ENCODE results near the gene NFATC4. TPM values are rescaled to one million over a fixed set of nuclear protein-coding genes. Genes with fewer than 3 reads are reported as not detected.
A peak's percentile ranks its signal among the peaks of the same experiment; 100 is the strongest.
"Not testable (repeated sequence)": the region's sequence is repeated elsewhere in the genome, so short reads cannot be mapped to it uniquely, and the experiment has no call there.

The NFATC4 gene
- total and polyA plus RNA-seq, 7 donors, result 10.4 to 120 (median 45.1) TPM

GRCh38 chr14:24351517-24351916, 16.5 kb upstream of the NFATC4 start:
- WGBS, 2 donors, result 22 to 34% methylated on average over 4 of the region's 4 CpGs
- DNase-seq, result no peak
- intact Hi-C loops (cut with DNase I), result no loop called here

GRCh38 chr14:24353559-24354481, 14.2 kb upstream of the NFATC4 start:
- no peak for DNase-seq

More at GRCh38 chr14:24351517-24351916, 16.5 kb upstream of the NFATC4 start:
- H3K4me1 ChIP-seq, result peaks cover 0 to 7% (median 3%) of the 10 kb centered on the region in 4 donors
- TF ChIP-seq EP300 (IDR thresholded peaks at IDR 0.05) (no peak), CTCF (IDR thresholded peaks at IDR 0.05) (no peak), POLR2AphosphoS5 (IDR thresholded peaks at IDR 0.05) (no peak)
- no peaks in the 10 kb centered on the region for H3K27me3 ChIP-seq
- H3K27ac ChIP-seq, result no peak overlapping the region
- no peaks in the 10 kb centered on the region for H3K36me3 ChIP-seq
- no peak overlapping the region for H3K4me3 ChIP-seq
- no peaks in the 10 kb centered on the region for H3K9me3 ChIP-seq

GRCh38 chr14:24354482-24354825, 13.5 kb upstream of the NFATC4 start:
- DNase-seq, result not testable (repeated sequence)
- peak overlapping the region in 2 of 4 donors; percentile 3 to 49 for H3K27ac ChIP-seq

More at GRCh38 chr14:24353559-24354481, 14.2 kb upstream of the NFATC4 start:
- intact Hi-C loops (cut with DNase I), result no loop called here
- Histone ChIP-seq H3K36me3 (no peaks in the 10 kb centered on the region), H3K4me3 (no peak overlapping the region), H3K9me3 (no peaks in the 10 kb centered on the region), H3K27ac (peak overlapping the region in 2 of 4 donors; percentile 3 to 49), H3K4me1 (peaks cover 0 to 7% (median 3%) of the 10 kb centered on the region in 4 donors), H3K27me3 (no peaks in the 10 kb centered on the region)
- 65 to 77% methylated on average over 5 of the region's 5 CpGs for WGBS, 2 donors
- peak in 2 of 4 donors; percentile 29 to 59 for TF ChIP-seq POLR2AphosphoS5 (IDR thresholded peaks at IDR 0.05)
- TF ChIP-seq EP300 (IDR thresholded peaks at IDR 0.05), result no peak

GRCh38 chr14:24355009-24355408, 13.0 kb upstream of the NFATC4 start:
- Histone ChIP-seq H3K4me3 (no peak overlapping the region), H3K27me3 (no peaks in the 10 kb centered on the region), H3K27ac (no peak overlapping the region), H3K9me3 (no peaks in the 10 kb centered on the region), H3K4me1 (peaks cover 0 to 7% (median 3%) of the 10 kb centered on the region in 4 donors), H3K36me3 (no peaks in the 10 kb centered on the region)
- 90 to 93% methylated on average over 7 of the region's 7 CpGs for WGBS, 2 donors
- intact Hi-C loops (cut with DNase I), result no loop called here
- no peak for TF ChIP-seq CTCF (IDR thresholded peaks at IDR 0.05)
- no peak for TF ChIP-seq POLR2A (IDR thresholded peaks at IDR 0.05)
- no peak for TF ChIP-seq EP300 (IDR thresholded peaks at IDR 0.05)
- TF ChIP-seq POLR2AphosphoS5 (IDR thresholded peaks at IDR 0.05), result no peak
- no peak for DNase-seq

More at GRCh38 chr14:24354482-24354825, 13.5 kb upstream of the NFATC4 start:
- H3K4me3 ChIP-seq; H3K9me3 ChIP-seq; H3K4me1 ChIP-seq; H3K36me3 ChIP-seq; H3K27me3 ChIP-seq; intact Hi-C loops (cut with DNase I): not testable (repeated sequence)
- 83 to 93% methylated on average over 3 of the region's 3 CpGs for WGBS, 2 donors

- Histone ChIP-seq H3K4me3 (no peak overlapping the region), H3K9me3 (no peaks in the 10 kb centered on the region), H3K36me3 (no peaks in the 10 kb centered on the region), H3K27me3 (no peaks in the 10 kb centered on the region), H3K4me1 (peaks cover 0 to 7% (median 3%) of the 10 kb centered on the region in 4 donors), H3K27ac (no peak overlapping the region)
- 88 to 89% methylated on average over 4 of the region's 4 CpGs for WGBS, 2 donors
- TF ChIP-seq EP300 (IDR thresholded peaks at IDR 0.05) (no peak), CTCF (IDR thresholded peaks at IDR 0.05) (no peak), POLR2A (IDR thresholded peaks at IDR 0.05) (no peak), POLR2AphosphoS5 (IDR thresholded peaks at IDR 0.05) (no peak)
- intact Hi-C loops (cut with DNase I), result no loop called here
- no peak for DNase-seq
Measured at GRCh38 chr14:24356208-24356607, 11.8 kb upstream of the NFATC4 start.

Measured in sigmoid colon (tissue), 7 donors.